ENCODE data around the gene TP63. TPM values are rescaled to one million over a fixed set of nuclear protein-coding genes. Genes with fewer than 3 reads are reported as not detected.

Gene TP63
- total RNA-seq, 3 donors from 2014 or later: 0.54 TPM; not detected in 2

DNA sequence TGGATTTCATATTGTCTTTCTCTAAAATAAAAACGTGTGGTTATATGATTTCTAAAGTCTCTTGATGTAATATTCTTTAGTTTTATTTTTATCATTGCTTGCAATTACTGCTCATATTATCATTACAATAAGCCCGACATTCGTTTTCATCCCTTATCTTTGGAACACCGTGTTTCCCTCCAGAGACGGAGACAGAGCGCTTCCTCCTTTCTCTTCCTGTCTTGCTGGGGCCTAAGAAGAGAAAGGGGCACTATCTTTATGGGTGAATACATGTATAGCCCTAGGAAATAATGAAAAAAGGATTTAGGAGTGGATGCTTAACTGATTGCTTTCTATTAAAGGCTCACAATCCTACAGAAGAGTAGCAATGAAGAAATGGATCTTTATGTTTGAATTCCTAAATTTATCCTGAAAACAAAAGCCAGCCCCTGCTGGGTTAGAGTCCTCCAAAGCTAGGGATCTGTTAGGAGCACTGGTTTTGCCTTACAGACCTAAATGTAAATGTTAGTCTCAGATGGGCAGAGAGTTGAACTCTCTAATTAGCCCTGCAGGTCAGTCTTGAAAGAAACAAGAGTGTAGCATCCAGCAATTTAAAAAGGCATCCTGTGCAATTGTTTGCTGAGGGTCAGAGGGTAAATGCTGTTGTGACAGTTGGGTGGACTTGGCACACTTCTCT, 145.1 kb downstream of the TP63 start:
- Mint-ChIP-seq H3K4me3 (no peak overlapping the region), H3K9me3 (no peaks in the 10 kb centered on the region), H3K27me3 (ENCODE audit: low read depth) (no peaks in the 10 kb centered on the region), H3K4me1 (ENCODE audit: low read depth) (no peaks in the 10 kb centered on the region), H3K36me3 (ENCODE audit: insufficient read depth) (no peaks in the 10 kb centered on the region)
- ATAC-seq (no peak), DNase-seq (no peak)

DNA sequence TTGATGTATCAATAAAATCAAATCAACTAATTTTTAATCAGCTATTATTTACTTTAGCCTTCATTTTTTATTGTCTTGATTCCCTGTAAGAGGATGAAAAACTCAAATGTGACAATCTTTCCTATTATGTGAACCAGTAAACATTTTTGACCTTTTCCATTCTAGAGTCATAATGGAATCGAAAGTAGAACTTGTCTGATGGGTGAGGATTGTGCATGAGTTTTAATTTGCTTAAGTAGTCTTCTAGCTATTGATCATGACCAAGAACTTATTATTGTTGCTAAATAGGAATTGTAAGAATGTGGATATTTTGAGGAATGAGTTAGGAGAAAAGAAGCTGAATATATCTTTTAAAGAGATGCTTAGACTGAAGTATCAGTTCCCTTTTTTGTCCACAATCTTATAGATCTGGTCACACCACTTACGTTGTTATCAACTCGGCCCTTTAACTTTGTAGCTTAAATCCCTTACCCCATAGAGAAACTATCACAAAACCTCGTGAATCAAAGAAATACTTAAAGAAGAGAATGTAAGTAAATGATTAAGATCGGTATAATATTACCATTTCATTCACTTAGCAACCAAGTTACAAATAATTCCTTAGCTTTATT, 147.3 kb downstream of the TP63 start:
- Mint-ChIP-seq H3K27me3 (ENCODE audit: low read depth) (no peaks in the 10 kb centered on the region), H3K9me3 (no peaks in the 10 kb centered on the region), H3K4me1 (ENCODE audit: low read depth) (no peaks in the 10 kb centered on the region), H3K4me3 (no peak overlapping the region), H3K36me3 (ENCODE audit: insufficient read depth) (no peaks in the 10 kb centered on the region)
- ATAC-seq: no peak
- DNase-seq: no peak

DNA sequence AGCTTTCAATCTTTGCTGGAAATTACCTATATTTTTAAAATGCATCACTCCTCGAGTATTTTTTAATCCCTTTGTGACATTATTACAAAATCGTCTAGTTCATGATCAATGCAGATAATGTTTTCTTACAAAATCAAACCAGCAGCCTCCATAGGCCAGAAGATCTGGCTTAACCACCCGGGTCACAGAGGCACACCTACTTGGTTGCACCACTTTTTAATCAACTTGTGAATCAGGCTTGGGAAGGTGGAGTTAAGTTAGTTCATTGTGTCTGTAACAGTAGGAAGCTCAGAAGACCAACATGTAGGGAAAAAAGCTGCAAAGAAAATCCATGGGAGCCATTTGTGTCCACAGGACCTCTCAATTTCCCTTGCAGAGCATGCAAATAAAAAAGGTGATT, 148.0 kb downstream of the TP63 start:
- H3K36me3 Mint-ChIP-seq (ENCODE audit: insufficient read depth): no peaks in the 10 kb centered on the region
- no peak for ATAC-seq
- no peak overlapping the region for H3K4me3 Mint-ChIP-seq

DNA sequence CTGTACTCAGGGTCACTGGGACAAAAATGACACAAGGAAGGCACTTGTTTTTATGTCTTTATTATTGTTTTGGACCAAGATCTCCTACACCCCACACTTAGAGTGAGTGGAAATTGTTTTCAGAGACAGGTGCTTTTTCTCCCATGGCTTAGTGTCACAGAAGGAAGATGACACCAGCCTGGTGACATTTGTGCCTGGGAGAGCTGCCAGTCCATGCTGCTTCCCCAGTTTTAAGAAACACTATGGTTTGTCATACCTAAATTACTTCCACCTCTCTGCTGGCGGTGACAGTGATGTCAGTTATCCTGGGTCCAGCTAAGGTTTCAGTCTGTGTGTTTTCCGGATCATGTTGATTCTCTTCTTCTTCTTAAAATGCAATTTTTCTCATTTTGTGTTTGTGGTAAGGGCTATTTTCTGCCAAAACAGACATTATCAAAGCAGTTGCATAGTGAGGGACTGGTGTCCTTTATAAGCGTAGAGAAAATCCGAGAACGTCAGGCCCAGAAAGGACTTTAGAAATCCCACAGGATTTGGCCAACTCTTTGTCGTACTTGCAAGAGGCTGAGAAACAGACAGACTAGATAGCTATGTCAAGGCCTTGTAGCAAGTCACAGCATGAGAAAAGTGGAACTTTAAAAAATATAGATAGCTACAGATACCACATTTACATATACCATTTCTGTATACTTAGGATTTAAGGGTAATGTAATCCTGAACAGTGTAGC, 149.5 kb downstream of the TP63 start:
- Mint-ChIP-seq H3K36me3 (ENCODE audit: insufficient read depth) (no peaks in the 10 kb centered on the region), H3K4me3 (no peak overlapping the region), H3K4me1 (ENCODE audit: low read depth) (no peaks in the 10 kb centered on the region), H3K27me3 (ENCODE audit: low read depth) (no peaks in the 10 kb centered on the region), H3K9me3 (no peaks in the 10 kb centered on the region)
- DNase-seq (no peak), ATAC-seq (no peak)

More for the DNA sequence above, 148.0 kb downstream of the TP63 start:
- Mint-ChIP-seq H3K9me3 (no peaks in the 10 kb centered on the region), H3K27me3 (ENCODE audit: low read depth) (no peaks in the 10 kb centered on the region), H3K4me1 (ENCODE audit: low read depth) (no peaks in the 10 kb centered on the region)
- DNase-seq: no peak

DNA sequence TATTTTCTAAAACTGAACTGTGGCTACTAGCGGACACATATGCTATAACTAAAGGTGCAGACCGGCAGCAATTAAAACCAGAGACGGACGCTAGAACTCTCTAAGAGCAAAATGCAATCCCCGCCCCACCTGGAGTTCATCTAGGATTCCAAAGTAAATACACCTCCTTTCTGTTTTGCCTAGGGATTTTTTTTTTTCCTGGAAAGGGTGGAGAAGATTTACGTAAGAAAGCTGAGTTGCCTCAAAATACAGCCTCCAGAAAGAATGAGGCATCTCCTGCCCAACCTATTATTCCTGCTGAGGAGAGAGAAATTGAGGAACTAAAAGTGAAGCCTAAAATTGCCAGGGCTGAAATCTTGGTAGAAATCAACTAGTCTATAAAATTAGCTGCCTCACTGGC, 150.2 kb downstream of the TP63 start:
- DNase-seq (no peak), ATAC-seq (no peak)
- no peaks in the 10 kb centered on the region for H3K36me3 Mint-ChIP-seq (ENCODE audit: insufficient read depth)
- H3K27me3 Mint-ChIP-seq (ENCODE audit: low read depth): no peaks in the 10 kb centered on the region
- H3K9me3 Mint-ChIP-seq: no peaks in the 10 kb centered on the region
- H3K4me1 Mint-ChIP-seq (ENCODE audit: low read depth): no peaks in the 10 kb centered on the region
- H3K4me3 Mint-ChIP-seq: no peak overlapping the region

DNA sequence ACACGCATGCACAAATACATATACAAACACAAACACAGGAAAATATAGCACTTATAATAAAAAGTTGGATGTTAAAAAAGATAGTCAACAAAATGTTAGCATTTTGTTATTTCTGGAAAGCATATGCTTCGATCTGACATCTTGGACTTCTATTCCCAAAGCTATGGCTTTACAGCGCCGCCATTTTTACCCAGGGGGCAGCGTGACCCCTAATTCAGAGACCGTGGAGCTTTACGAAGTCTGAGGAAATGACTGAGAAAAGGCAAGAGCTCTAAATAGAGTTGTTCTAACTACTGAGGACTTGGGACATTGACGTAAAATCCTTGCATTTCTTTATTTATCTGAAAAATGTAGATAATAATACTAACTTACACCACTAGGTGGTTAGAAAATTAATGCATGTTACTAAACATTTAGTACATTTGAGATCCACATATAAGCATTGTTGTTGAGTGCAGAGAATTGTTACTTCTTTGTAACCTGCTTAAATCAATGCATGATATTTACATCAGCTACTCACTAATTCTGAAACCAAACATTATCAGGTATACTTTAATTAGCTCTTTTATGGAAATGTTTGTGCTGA, 155.4 kb downstream of the TP63 start:
- H3K4me1 Mint-ChIP-seq (ENCODE audit: low read depth): peaks cover 6% of the 10 kb centered on the region
- no peaks in the 10 kb centered on the region for H3K36me3 Mint-ChIP-seq (ENCODE audit: insufficient read depth)
- no peak overlapping the region for H3K4me3 Mint-ChIP-seq
- DNase-seq (no peak), ATAC-seq (no peak)
- no peaks in the 10 kb centered on the region for H3K9me3 Mint-ChIP-seq
- H3K27me3 Mint-ChIP-seq (ENCODE audit: low read depth): no peaks in the 10 kb centered on the region

DNA sequence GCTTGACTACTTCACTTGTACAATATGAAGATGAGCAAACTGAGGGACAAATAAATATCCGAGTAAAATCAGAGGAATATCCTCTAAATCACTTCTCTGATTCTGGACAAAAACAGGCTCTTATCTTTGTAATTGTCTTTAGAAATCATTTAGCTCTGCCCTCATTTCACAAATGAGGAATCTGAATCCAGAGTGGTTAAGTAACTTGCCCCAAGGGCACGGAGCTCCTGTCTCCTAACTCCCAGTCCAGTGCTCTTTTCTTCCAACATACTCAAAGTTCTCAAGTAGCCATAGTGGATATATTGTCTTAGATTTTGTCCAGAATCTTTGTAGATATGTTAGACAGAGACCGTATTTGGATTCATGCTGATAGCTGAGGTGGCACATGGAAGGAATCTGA, 156.0 kb downstream of the TP63 start:
- no peak for DNase-seq
- no peak for ATAC-seq
- no peaks in the 10 kb centered on the region for H3K9me3 Mint-ChIP-seq
- no peak overlapping the region for H3K4me3 Mint-ChIP-seq
- peaks cover 6% of the 10 kb centered on the region for H3K4me1 Mint-ChIP-seq (ENCODE audit: low read depth)
- no peaks in the 10 kb centered on the region for H3K27me3 Mint-ChIP-seq (ENCODE audit: low read depth)
- H3K36me3 Mint-ChIP-seq (ENCODE audit: insufficient read depth): no peaks in the 10 kb centered on the region

DNA sequence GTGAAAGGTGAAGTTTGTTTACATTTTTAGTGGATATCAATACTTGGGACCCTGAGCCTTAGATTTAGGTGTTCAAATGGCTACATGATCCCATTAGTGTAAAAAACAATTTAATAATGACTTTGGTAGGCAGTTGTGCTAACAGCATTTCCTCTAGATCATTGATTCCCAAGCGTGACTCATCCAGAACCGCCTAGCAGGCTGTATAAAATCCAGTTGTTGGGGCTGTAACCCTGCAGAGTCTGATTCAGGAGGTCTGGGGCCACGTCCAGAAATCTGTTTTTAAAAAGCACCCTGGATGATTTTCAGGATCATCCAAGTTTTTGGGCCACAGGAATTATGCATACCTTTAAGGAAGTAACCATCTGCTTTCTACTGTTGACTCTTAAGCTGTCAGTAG, 156.4 kb downstream of the TP63 start:
- H3K27me3 Mint-ChIP-seq (ENCODE audit: low read depth): no peaks in the 10 kb centered on the region
- H3K4me1 Mint-ChIP-seq (ENCODE audit: low read depth): peaks cover 6% of the 10 kb centered on the region
- no peaks in the 10 kb centered on the region for H3K9me3 Mint-ChIP-seq

DNA sequence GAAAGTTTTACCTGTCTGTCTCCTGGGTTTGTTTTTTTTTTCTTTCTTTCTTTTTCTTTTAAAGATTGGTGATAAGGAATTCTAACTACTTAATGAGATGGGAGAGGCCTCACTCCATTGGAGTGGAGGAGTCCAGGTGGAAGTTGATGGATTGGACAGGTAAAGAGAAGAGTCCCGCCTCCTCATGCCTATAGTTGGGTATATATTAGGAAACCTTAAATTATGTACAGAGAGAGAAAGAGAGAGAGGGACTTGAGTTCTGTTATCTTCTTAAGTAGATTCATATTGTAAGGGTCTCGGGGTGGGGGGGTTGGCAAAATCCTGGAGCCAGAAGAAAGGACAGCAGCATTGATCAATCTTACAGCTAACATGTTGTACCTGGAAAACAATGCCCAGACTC, 158.2 kb downstream of the TP63 start:
- H3K27me3 Mint-ChIP-seq (ENCODE audit: low read depth): no peaks in the 10 kb centered on the region
- H3K4me1 Mint-ChIP-seq (ENCODE audit: low read depth): peaks cover 6% of the 10 kb centered on the region
- no peak overlapping the region for H3K4me3 Mint-ChIP-seq
- DNase-seq (no peak), ATAC-seq (no peak)
- no peaks in the 10 kb centered on the region for H3K36me3 Mint-ChIP-seq (ENCODE audit: insufficient read depth)
- no peaks in the 10 kb centered on the region for H3K9me3 Mint-ChIP-seq

More for the DNA sequence above, 156.4 kb downstream of the TP63 start:
- ATAC-seq (no peak), DNase-seq (no peak)
- no peaks in the 10 kb centered on the region for H3K36me3 Mint-ChIP-seq (ENCODE audit: insufficient read depth)
- H3K4me3 Mint-ChIP-seq: no peak overlapping the region

DNA sequence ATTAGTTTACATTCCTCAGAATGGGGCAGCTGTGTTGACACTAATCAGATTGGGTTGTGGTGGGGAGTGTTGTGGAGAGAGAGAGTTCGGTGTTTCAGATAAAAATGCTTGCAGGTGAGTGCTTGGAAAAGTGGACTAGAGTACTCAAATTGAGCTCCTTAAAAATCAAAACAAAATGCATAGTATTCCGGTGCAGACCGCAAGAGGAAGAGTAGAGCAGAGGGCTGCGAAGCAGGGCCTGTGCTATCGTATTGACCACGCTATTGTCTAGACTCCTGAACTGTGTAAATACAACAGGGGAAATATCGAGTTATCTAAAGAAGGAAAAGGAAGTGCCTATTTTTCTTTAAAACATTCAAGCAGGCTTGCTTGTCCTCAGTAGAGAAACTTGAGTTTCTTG, 159.5 kb downstream of the TP63 start:
- Mint-ChIP-seq H3K4me3 (no peak overlapping the region), H3K36me3 (ENCODE audit: insufficient read depth) (no peaks in the 10 kb centered on the region), H3K27me3 (ENCODE audit: low read depth) (no peaks in the 10 kb centered on the region), H3K4me1 (ENCODE audit: low read depth) (peaks cover 12% of the 10 kb centered on the region), H3K9me3 (no peaks in the 10 kb centered on the region)
- no peak for ATAC-seq
- DNase-seq: no peak

DNA sequence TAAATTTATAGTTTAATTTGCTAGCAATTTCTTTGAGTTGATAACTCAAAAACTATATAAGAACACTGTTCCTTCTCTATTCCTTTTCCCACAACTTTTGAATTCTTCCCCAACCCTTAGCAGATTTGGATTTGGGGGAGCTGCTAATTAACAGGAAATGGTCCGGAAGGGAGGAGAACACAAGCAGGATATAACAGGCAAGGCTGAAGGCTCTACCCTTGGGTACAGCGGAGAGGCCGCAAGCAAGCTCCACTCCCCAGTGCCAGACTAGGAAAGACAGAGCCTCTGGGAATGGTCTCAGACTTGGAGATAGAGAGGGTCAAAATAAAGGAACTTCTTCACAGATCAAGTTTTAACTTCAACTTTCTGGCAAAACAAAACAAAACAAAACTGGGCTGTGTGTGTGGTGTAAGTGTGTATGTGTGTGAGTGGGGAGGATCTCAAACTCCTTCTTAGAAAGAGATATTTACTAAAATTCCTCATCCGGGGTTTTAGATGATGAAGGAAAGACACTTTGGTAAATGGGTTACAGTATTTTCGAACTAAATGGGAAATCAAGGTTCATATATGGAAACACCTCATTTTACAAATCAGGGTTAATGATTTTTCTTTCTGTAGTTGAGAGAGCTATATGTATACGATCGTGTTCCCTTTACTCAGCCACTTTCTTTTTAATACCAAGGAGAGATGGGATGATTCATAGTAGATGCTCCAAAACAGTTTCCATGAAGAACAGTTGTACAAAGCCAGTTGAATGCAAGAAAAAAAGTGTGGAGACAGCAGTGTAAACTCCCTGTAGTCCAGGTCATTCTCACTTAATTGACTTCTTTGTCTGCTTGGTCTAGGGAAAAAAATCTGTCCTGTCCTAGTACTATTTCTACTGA, 161.1 kb downstream of the TP63 start:
- DNase-seq (no peak), ATAC-seq (no peak)
- Mint-ChIP-seq H3K4me3 (no peak overlapping the region), H3K36me3 (ENCODE audit: insufficient read depth) (no peaks in the 10 kb centered on the region), H3K9me3 (no peaks in the 10 kb centered on the region), H3K27me3 (ENCODE audit: low read depth) (no peaks in the 10 kb centered on the region), H3K4me1 (ENCODE audit: low read depth) (peaks cover 12% of the 10 kb centered on the region)

DNA sequence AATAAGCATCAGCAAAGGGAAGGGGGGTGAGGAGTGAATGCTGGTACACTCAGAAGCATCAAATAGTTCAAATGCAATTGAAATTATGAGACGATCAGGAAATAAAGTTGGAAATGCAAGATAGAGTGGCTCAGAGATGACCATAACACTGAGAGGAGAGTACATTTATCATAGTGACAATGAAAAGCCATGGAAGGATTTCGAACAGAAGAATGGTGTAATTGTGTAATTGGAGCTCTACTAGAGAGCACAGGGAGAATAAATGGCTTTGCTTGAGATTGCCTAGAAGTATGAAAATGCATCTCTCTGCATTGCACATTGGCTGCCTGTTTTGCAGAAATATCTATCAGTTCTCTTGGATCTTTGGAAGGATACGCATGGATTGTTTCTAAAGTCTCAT, 163.3 kb downstream of the TP63 start:
- Mint-ChIP-seq H3K27me3 (ENCODE audit: low read depth) (no peaks in the 10 kb centered on the region), H3K4me1 (ENCODE audit: low read depth) (peaks cover 12% of the 10 kb centered on the region), H3K36me3 (ENCODE audit: insufficient read depth) (no peaks in the 10 kb centered on the region), H3K9me3 (no peaks in the 10 kb centered on the region), H3K4me3 (no peak overlapping the region)
- DNase-seq (no peak), ATAC-seq (no peak)

DNA sequence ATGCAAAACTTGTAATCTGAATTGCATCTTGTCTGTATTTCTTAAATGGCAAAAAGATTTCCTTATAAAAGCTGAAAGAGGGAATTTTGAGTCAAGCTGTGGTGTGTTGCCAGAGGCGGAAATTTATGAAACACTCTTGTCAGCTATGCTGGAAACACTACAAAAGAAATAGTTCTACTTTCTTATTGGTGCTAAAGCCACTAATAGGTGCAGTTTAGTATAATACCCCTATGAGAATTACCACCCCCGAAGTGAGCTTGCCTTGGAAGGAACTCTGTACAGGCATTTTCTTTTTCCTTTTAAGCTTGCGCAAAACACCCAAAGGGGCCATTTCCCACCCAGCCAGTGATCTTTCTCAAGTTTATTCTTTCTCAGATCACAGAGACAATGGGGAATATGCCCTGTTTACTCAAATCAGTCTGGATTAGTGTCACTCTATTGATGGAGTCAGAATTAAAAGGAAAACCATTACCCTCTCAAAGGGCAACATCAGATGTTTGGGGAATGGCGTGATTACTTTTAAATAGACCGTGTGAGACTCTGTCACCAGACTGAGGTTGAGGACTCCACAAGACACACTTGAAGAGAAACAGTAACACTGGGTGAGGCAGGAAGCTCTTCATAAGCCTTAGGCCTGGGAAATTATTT, 166.0 kb downstream of the TP63 start:
- DNase-seq (no peak), ATAC-seq (no peak)
- Mint-ChIP-seq H3K4me3 (no peak overlapping the region), H3K9me3 (no peaks in the 10 kb centered on the region), H3K36me3 (ENCODE audit: insufficient read depth) (no peaks in the 10 kb centered on the region), H3K4me1 (ENCODE audit: low read depth) (peaks cover 5% of the 10 kb centered on the region), H3K27me3 (ENCODE audit: low read depth) (no peaks in the 10 kb centered on the region)

DNA sequence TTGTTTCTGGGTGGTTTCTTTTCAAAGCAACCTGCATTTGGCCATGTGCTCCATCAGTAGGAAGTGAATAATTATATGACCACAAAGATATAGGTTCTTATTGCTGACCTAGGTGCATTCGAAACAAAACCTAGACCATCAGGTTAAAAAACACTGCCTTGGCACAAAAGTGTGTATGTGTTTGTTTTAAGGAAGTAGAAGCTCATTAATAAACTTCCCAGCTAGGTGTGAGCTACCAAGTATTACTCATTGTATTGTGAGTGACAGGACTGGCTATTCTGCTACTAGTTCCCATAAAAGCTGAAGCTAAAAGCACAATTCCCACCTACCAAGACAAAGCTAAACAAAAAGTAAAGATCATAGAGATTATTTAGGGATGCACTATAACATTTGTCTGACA, 168.2 kb downstream of the TP63 start:
- H3K4me3 Mint-ChIP-seq: no peak overlapping the region
- H3K4me1 Mint-ChIP-seq (ENCODE audit: low read depth): peaks cover 5% of the 10 kb centered on the region
- DNase-seq: no peak
- no peak for ATAC-seq
- no peaks in the 10 kb centered on the region for H3K36me3 Mint-ChIP-seq (ENCODE audit: insufficient read depth)
- H3K9me3 Mint-ChIP-seq: no peaks in the 10 kb centered on the region
- H3K27me3 Mint-ChIP-seq (ENCODE audit: low read depth): no peaks in the 10 kb centered on the region

All from activated T-cell treated with anti-CD3 and anti-CD28 coated beads, Interleukin-2, amount 50 U/mL, for 4 hours (primary cell).